Ishikawa (cell line): ENCODE data around the gene VAMP7.
A peak's percentile ranks its signal among the peaks of the same experiment; 100 is the strongest.

Experiments used
- CEBPB ChIP-seq: IDR thresholded peaks from 2 replicates; pipeline ENCODE4 v1.6.1; 2012
- CREB1 ChIP-seq: IDR thresholded peaks from 2 replicates; pipeline ENCODE4 v1.6.1; 2012; ENCODE audit warnings: low read depth
- EGR1 ChIP-seq: IDR thresholded peaks from 2 replicates; pipeline ENCODE4 v1.6.1; 2012
- EP300 ChIP-seq: IDR thresholded peaks from 2 replicates; pipeline ENCODE4 v1.6.1; 2012; ENCODE audit warnings: borderline replicate concordance
- FOXM1 ChIP-seq: IDR thresholded peaks from 2 replicates; pipeline ENCODE4 v1.6.1; 2012; ENCODE audit warnings: low read depth, borderline replicate concordance
- NFIC ChIP-seq: IDR thresholded peaks from 2 replicates; pipeline ENCODE4 v1.6.1; 2012
- RAD21 ChIP-seq: IDR thresholded peaks from 2 replicates; pipeline ENCODE4 v1.6.1; 2012; ENCODE audit warnings: low read depth
- REST ChIP-seq: IDR thresholded peaks from 2 replicates; pipeline ENCODE4 v1.6.1; 2012; ENCODE audit warnings: low read depth, mild to moderate bottlenecking
- TAF1 ChIP-seq: IDR thresholded peaks from 2 replicates; pipeline ENCODE4 v1.6.1; 2012; ENCODE audit warnings: low read depth, mild to moderate bottlenecking
- TCF12 ChIP-seq: IDR thresholded peaks from 2 replicates; pipeline ENCODE4 v1.6.1; 2012; ENCODE audit warnings: low read depth
- TEAD4 ChIP-seq: IDR thresholded peaks from 2 replicates; pipeline ENCODE4 v1.6.1; 2012
- YY1 ChIP-seq: IDR thresholded peaks from 2 replicates; pipeline ENCODE4 v1.6.1; 2012; ENCODE audit warnings: low read depth
- ZBTB7A ChIP-seq: IDR thresholded peaks from 2 replicates; pipeline ENCODE4 v1.6.1; 2012; ENCODE audit warnings: low read depth
- TF ChIP-seq, protein P1 (sequence below): IDR thresholded peaks from 2 replicates; pipeline ENCODE4 v1.6.1; 2012
- TF ChIP-seq, protein P2 (sequence below): IDR thresholded peaks from 2 replicates; pipeline ENCODE4 v1.6.1; 2012

Gene VAMP7

DNA sequence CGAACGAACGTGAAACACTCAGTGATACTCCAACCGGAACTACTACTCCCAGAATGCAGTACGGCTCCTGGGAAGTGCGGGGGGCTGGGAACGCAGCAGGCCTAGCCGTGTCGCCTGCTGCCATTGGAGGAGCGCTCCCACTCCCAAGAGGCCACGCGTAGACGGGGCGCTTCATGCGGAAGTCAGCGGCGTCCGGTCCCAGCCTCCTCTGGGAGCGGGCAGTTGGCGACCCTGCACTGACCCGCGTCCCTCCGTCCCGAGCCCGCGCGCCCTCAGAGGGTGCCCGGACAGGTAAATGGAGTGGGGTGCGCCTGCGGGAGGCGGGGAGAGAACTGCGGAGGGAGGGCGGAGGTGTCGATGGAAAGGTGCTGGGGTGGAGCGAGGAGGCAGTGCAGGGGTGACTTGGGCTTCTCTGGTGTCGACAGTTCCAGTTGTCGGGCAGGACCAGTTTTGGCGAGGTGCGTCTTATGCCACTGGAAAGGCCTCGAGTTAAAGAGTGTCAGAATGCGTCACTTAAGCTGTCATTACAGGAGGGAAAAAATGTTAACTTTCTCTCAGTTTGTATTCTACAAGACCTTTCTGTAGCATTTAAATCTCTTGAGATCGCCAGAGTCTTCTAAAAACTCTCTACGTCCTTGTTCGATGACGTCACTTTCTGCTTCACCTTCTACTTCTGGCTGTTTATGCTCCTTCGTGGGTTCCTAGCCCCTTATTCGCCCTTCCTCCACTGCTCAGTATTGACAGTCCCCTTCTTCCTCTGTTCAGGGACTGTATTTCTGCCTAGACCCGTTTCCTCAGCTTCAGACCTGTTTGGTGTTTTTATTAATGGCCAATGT is at the start of gene VAMP7:
Gene VAMP7, plus strand, starts transcription at position 188 of the 836 bp plus-strand sequence. CDS start 8,122 bp downstream, outside the sequence.
- TF ChIP-seq TCF12 = no peak
- no peak for TF ChIP-seq EGR1
- TF ChIP-seq, protein P1, sequence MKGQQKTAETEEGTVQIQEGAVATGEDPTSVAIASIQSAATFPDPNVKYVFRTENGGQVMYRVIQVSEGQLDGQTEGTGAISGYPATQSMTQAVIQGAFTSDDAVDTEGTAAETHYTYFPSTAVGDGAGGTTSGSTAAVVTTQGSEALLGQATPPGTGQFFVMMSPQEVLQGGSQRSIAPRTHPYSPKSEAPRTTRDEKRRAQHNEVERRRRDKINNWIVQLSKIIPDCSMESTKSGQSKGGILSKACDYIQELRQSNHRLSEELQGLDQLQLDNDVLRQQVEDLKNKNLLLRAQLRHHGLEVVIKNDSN = no peak
- TF ChIP-seq ZBTB7A = no peak
- peak; percentile 34; the same call in 1 of the 2 replicates for TF ChIP-seq YY1
- TF ChIP-seq REST = no peak
- no peak for TF ChIP-seq CEBPB
- TF ChIP-seq, protein P2, sequence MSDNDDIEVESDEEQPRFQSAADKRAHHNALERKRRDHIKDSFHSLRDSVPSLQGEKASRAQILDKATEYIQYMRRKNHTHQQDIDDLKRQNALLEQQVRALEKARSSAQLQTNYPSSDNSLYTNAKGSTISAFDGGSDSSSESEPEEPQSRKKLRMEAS = peak; percentile 12; the same call in 1 of the 2 replicates
- TF ChIP-seq NFIC = no peak
- TF ChIP-seq TEAD4 = no peak
- peak; percentile 43; the same call in 1 of the 2 replicates for TF ChIP-seq TAF1
- no peak for TF ChIP-seq RAD21

- TF ChIP-seq REST = no peak
- TF ChIP-seq, protein P1 = no peak
- TF ChIP-seq TEAD4 = no peak
- TF ChIP-seq TAF1 = no peak
- no peak for TF ChIP-seq CREB1
- TF ChIP-seq FOXM1 = no peak
- no peak for TF ChIP-seq YY1
- TF ChIP-seq RAD21 = no peak
- no peak for TF ChIP-seq TCF12
- TF ChIP-seq CEBPB = no peak
- TF ChIP-seq ZBTB7A = no peak
- TF ChIP-seq, protein P2 = no peak
- TF ChIP-seq EP300 = no peak
Observed at GRCh38 chrX:155841232-155841631, 39.9 kb upstream of the VAMP7 start.

- TF ChIP-seq RAD21 (peak; percentile 60), CREB1 (no peak)
Observed at GRCh38 chrX:155857561-155857960, 23.6 kb upstream of the VAMP7 start.

- TF ChIP-seq CREB1 = no peak
- no peak for TF ChIP-seq CEBPB
- TF ChIP-seq TEAD4 = no peak
- TF ChIP-seq EGR1 = no peak
- no peak for TF ChIP-seq REST
- TF ChIP-seq, protein P2 = no peak
- TF ChIP-seq YY1 = no peak
- TF ChIP-seq FOXM1 = no peak
- no peak for TF ChIP-seq TAF1
- no peak for TF ChIP-seq ZBTB7A
- TF ChIP-seq, protein P1 = no peak
- TF ChIP-seq NFIC = no peak
- no peak for TF ChIP-seq RAD21
- no peak for TF ChIP-seq EP300
Observed at GRCh38 chrX:155864655-155865054, 16.5 kb upstream of the VAMP7 start.
